HG03439 (cell line): Measurements from ENCODE around the gene SLC6A18.
"Not testable (repeated sequence)": the region's sequence is repeated elsewhere in the genome, so short reads cannot be mapped to it uniquely, and the experiment has no call there.

ENCODE experiments used
- ATAC-seq: cut with Tn5 transposase; IDR thresholded peaks from one replicate; pipeline ENCODE4 v1.9.1; 2021; ENCODE audit warnings: mild to moderate bottlenecking, moderate library complexity; ENCODE audit not compliant: unreplicated experiment

The SLC6A18 gene

DNA sequence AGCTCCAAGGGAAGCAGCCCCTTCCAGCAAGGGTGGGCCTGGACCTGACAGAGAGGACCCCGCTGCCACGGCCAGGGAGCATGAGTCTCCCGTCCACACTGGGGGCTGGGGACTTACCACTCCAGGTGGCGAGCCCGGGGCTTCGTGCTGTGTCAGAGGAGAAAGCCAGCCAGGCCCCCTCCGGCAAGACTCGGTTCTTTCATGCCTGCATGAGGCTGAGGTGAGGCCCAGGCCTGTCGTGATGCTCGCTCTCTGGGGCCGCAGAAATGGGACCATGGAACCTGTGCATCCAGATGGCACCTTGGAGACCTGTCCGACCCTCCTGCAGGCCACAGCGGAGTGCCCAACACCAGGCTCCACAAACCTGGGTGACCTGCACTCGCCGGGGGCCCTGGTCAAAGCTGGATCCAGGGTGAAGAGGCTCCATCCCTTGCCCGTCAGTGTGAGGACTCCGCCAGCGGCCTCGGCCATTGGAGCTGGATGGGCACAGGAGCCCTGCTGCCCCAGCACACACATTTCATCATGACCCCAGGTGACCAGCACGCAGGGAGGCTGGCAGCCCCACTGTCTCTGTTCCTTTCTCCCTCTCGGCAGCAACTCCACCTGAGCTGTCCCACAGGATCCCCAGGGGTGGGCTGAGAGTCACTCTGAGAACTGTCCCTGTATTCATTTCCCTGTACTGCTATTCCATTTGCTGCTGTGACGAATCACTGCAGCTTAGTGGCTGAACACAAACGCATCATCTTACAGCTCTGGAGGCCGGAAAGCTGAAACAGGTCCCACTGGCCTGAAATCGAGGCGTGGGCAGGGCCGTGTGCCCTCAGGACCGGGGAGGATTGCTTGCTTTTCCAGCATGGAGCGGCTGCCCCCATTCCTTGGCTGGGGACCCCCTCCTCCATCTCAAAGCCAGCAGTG is 24.4 kb downstream of the SLC6A18 start:
- no peak for ATAC-seq

DNA sequence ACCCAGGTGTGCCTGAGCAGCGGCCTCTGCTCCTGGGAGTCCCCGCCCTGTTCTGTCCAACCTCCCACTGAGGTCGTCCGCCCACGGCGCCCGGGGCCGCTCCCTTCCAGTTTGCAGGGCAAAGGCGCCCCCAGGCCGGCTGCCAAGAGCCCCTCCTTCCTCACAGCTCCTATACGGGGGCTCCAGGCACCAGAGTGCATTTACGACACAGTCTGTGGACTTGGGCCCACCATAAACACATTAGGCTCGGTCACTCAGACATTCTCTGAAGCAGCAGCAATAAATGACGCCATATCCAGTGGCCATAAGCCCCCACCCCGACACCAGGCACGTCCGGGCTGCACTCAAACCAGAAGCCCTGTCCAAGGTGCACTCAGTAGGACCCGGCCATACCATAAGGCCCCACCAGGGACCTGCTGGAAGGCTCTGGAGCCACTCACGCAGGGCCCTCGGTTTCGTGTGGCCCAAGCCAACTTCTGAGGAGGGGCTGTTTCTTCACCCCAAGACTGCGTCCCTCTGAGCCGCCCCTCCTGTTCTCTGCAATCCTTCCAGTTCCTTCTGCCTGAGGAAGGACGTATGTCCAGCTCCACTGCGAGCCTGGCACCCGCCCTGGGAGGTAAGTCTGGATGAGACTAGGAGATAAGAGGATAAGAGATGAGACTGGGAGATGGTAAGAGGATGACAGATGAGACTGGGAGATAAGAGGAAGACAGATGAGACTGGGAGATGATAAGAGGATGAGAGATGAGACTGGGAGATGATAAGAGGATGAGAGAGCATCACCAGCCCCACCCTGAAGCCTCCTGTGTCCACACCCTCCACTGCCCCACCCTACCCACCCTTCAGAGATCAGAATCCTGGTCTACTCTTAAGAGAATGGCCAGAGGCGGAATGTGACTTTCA is 26.7 kb downstream of the SLC6A18 start:
- ATAC-seq, result no peak

DNA sequence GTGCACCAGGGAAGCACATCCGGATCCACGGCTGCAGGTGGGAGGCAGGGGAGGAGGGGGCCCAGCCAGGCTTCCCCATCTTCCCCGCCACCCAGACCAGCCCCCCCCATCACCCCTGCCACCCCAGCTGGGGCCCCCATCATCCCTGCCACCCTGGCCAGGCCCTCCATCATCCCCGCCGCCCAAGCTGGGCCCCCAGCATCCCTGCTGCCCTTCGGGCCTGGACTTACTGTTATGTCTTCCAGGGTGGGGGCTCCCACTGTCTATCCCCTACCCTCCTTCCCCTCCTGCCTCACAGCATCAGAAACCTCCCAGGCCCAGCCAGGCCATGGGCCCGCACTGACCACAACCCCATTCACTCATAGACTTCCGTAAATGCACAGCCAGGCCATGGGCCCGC is 27.5 kb downstream of the SLC6A18 start:
- ATAC-seq, result no peak

DNA sequence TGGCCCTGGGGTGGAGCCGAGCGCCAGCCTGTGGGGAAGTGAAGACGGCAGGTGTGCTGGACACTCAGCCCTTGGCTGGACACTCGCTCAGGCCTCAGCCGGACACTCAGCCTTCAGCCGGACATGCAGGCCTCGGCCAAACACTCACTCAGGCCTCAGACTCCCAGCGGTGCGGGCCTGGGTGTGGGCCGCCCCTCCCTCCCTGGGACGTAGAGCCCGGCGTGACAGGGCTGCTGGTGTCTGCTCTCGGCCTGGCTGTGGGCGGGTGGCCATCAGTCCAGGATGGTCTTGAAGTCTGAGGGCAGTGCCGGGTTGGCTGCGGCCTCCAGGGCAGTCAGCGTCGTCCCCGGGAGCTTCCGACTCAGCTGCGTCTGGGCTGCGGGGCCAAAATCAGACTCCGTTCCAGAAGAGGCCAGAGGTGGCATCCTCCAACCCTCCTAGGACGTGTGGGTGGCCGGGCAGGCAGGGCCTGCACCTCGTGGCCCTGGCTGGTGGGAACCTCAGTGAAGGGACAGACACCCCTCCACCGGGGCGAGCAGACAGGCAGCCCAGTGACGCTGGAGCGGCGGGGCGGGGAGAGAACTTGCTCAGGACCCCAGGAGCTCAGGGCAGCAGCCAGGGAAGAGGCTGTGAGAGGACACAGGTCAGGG is 28.4 kb downstream of the SLC6A18 start:
- no peak for ATAC-seq

DNA sequence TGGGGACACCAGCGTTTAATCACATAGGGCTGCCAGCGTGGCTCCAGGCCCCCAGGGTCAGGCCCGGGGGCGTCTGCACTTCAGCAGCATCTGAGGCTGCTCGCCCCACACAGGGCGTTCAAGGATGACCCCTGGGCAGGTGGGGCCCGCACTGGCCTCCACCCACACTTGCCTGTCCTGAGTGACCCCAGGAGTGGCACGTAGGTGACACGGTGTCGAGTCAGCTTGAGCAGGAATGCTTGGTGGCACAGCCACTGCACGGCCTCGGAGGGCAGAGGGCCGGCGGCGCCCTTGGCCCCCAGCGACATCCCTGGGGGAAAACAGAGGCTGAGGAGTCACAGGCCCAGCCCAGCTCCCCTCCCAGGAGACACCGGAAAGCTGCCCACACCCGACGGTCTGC is 29.0 kb downstream of the SLC6A18 start:
- ATAC-seq, result no peak

DNA sequence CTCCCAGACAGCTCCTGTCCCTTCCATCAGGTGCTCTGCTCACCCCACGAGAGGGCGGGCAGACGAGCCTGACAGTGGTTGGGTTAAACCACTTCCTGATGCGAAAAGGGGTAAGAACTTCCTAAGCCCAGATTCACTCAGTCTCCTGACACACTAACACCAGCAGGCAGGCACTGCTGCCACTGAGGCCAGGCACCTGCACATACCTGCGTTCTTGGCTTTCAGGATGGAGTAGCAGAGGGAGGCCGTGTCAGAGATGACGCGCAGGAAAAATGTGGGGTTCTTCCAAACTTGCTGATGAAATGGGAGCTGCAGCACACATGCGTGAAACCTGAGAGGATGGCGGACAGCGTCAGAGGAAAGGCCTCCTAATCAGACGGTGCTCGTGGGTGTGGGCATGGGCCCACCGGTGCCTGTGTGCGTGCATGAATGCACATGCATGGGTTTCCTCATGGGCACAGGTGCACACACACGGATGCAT is 29.9 kb downstream of the SLC6A18 start:
- ATAC-seq, result no peak

DNA sequence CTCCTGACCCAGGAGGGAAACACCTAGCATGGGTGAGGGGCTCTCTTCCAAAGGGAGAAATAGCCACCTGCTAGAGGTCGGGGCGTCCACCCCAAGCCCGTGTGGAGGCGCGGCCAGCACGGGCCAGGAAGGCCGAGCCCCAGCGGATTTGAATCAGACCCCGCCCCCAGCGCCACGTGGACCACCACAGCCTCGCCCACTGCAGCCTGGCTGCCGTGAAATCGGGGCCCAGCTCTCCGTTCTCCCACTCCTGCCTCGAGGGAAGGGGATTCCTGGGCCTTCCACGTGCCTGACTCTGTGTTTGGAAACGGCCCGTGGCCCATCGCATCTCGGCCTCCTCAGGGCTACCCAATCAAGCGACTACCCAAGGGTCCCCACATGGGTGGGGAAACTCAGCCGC is 31.6 kb downstream of the SLC6A18 start:
- ATAC-seq, result no peak

DNA sequence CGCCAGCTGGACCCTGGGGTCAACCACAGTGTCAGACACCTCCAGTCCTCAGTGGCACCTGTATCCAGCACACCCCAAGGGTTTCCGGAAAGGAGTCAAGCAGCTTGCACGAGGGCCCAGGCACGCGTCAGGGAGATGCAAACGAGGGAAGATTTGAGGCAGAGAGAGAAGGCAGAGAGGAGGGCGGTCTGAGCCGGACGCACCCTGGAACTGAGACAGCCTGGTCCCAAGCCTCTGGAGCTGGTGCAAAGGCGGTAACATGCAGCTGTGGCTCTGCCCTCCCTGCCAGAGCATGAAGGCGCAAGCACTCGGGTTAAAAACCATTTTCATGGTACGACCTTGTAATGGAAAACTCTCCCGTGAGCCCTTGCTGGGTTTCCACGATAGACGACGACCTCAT is 32.2 kb downstream of the SLC6A18 start:
- no peak for ATAC-seq

DNA sequence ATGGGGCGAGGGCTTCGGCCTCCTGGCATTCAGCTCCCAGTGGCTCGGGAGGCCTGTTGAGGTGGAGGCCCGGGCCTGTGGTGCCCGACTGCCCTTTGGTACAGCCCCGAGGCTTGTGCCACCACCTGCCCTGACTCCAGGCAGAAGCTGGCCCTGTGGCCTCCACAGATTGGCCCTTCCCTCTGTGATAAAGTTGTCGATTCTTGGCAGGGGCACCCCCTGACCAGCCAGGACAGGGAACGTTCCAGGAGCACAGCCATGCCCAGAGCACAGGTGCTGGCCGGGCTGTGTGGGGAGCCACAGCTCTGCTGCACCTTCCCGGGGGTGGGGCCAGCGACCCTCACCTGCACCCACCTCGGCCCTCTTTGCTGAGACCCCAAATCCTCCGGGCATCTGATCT is 32.7 kb downstream of the SLC6A18 start:
- ATAC-seq, result no peak

DNA sequence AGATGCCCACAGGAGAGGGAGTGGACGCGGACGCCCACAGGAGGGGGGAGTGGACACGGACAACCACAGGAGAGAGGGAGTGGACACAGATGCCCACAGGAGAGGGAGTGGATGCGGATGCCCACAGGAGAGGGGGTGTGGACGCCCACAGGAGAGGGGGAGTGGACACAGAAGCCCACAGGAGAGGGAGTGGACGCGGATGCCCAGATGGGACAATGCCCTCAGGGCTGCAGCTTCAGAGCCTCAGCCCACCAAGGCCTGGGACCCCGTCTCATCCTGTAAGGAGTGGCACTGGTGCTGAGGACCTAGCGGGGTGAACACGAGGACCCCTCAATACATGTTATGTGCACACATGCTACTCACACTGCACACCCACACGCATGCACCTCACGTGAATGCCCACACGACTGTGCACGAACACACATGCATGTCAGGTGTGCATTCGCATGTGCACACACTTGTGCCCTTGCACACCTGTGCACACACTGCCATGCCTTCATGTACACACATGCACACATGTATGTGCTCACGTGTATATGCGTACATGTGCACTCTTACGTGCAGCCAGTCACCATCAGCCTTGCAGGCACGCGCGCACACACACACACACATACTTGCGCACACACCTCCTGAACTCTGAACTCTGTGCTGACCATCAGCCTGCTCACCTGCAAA is 34.8 kb downstream of the SLC6A18 start:
- ATAC-seq, result no peak

DNA sequence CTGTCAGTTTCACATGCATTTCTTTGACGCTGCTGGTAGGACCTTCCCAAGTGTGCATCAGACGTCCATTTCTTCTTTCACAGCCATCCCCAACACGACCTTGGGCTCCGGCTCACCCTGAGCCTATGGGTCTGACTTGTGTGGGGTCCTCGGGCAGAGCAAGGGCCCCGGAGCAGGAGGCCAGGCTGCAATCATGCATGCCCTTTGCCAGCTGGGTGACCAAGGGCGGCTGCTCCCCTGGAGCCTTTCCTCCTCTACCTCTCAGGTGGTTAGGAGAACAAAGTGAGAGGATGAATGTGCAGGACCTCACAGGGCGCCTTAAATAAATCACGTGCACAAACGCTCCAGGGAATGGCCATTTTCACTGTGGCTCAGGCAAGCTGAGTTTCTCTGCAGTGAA is 36.5 kb downstream of the SLC6A18 start:
- ATAC-seq, result no peak

DNA sequence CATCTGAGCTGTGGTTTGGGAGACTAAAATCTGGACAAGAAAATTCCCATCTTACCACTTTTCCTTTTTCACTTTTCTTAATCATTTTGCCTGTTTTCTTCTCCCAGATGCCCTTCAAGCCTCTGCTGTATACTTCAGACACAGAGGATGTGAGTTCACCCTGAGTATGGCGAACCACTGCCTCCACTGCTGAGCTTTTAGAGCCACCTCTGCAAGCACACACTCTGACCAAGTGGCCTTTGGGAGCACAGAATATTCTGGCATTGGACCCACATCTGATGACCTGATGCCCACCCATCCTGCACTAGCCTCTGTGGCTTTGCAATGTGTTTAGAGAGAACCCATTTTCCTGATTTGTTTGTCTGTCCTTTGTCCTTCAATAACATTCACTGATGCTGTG is 37.2 kb downstream of the SLC6A18 start:
- ATAC-seq, result no peak

DNA sequence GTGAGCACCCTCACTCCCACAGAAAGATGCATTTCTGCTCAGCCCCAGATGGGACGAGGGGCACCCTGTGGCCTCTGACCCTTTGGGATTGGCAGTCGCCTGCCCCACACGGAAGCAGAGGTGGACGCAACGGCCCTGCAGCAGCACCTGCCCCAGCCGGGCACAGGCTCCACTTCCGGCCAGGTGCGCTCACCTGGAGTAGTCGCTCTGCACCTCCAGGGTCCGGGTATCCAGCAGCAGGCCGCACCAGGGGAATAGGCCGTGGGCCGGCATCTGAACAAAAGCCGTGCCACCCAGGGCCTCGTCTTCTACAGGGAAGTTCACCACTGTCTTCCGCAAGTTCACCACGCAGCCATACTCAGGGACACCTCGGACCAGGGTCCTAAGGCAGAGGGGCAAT is 39.0 kb downstream of the SLC6A18 start:
- no peak for ATAC-seq

DNA sequence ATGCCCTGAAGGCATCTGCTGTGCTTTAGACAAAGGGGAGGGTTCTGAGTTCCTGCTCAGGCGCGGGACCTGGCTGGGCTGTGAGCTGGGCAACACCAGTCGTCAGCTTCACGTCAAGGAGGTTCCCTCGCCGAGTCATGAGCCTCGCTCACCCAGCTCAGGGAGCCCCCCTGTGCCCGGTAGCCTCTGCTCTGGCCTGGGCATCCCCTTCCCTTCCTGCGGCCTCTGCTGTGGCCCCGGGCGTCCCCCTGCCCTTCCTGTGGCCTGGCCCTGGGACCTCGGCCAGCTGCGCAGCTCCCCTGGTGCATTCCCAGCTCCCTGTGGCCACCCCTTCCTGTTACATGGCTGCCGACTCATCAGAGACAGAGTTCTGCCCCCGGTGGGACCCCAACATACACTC is 39.8 kb downstream of the SLC6A18 start:
- no peak for ATAC-seq

DNA sequence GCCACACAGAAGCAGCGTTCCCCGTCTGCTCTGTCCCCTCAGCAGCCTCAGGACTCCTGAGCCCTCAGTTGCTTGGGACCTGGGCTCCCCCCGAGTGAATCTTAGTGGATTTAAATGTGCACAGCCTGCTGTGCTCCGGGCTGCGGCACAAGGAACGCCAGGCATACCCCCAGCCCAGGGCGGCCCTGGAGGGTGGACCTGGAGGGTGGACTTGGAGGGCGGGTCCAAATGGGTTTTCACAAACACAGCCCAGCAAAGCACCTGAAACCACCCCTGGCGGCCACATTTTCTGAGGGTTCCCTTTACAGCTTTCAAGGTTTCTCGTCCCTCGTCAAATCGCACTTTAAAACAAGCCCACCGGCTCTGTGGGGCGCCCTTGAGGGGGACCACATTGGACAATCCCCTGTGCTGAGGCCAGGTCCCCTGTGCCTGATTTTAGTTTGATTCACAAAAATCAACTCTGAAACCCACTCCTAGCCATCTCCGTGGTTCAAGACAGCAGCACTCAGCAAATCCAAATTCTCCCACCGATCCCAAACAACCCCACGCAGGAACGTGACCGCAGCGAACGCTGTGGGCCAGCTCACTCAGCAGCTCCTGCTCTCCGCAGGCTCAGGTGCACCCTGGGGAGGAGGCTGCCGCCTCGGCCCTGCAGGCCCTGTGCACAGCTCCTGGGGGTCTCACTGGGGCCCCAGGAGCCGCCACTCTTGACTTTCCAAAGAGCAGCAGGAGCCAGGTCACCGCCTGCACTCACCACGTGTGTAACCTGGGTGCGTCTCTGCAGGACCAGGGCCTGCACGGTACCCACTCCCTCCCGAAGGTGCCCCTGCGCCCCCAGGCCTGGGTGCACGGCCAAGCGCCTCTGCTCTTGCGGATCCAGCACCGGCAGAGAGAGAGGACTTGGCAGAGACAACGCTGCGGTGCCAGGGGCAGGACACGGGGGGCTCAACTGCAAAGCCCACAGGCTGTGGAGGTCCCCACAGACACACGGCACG is 40.6 kb downstream of the SLC6A18 start:
- no peak for ATAC-seq

DNA sequence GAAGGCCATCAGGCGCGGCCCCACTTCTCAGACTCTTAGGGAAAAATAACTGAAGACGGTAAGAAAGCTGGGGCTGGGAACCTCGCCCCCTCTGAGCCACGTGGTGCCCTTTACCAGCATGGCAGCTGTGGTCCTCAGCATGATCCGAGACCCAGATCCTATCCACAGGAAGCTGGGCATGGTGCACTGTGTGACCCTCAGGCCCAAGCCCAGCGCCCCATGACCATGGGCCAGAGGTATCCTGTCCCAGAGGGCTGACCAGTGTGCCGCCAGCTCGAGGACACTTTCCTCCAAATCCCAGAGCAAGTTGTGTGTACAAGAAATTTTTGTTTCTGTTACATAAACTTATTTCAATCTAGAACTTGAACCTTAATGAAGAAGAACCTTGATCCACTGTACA is 41.6 kb downstream of the SLC6A18 start:
- ATAC-seq, result no peak

DNA sequence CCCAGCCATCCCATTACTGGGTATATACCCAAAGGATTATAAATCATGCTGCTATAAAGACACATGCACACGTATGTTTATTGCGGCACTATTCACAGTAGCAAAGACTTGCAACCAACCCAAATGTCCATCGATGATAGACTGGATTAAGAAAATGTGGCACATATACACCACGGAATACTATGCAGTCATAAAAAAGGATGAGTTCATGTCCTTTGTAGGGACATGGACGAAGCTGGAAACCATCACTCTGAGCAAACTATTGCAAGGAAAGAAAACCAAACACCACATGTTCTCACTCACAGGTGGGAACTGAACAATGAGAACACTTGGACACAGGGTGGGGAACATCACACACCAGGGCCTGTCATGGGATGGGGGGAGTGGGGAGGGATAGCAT is 42.3 kb downstream of the SLC6A18 start:
- not testable (repeated sequence) for ATAC-seq

DNA sequence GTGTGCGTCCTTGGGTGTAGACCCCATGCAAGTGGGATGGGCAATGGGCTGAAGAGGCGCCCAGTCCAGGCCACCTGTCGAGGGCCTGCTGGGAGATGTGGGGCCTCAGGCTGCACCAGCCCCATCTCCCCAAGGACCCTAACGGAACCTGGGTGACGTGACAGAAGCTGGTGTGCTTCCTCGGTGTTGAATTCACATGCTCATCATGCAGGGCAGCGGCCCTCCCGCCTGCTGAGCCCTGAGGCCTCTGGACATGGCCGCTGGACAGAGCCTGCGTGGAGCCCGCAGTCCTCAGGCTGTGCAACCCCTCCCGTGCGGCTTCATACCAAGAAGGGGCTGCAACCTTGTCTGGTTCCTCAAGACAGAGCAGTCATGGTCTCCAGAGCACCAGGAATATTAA is 42.9 kb downstream of the SLC6A18 start:
- no peak for ATAC-seq

DNA sequence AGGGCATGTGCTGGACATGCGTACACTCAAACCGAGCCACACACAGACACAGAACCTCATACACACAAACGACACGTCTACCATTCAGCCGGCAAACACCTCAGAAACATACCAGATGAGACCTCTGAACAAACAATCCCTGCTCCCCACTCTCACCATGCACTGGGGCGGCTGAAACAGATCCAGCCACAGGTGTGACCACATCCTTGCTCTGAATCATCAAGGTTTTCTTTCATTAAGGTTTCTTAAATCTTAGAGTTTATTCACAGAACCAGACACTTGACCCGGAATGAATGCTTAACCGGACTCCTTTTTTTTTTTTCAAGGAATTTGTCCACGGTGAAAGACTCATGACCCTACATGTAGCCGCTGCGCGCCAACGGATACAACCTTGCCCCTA is 43.5 kb downstream of the SLC6A18 start:
- no peak for ATAC-seq

DNA sequence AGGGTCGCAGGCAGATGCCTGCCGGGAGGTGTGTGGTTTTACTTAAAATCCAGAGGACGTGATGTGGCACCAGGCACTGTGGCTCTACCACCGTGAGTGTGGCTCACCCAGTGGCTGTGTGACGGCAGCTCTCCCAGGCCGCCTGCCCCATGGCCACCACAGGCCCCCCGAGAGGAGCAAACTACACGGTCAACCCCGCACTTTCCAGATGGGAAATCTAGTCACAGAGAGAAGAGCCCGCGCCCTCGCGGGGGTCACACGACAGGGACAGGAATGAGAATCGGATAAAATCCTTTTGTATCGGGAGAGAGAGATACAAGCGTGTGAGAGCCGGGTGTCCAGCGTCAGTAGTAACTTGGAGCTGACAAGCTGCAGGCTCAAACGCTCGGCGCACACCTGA is 45.2 kb downstream of the SLC6A18 start:
- ATAC-seq, result no peak
